Measurements from ENCODE around the gene GALNT7.
"Not testable (repeated sequence)": the region's sequence is repeated elsewhere in the genome, so short reads cannot be mapped to it uniquely, and the experiment has no call there.

GALNT7 gene

GRCh38 chr4:173195109-173195508 lies 26.5 kb downstream of the GALNT7 start:
- DNase-seq, result peak in 1 of 2 donors; percentile 30

GRCh38 chr4:173199553-173199952 lies 30.9 kb downstream of the GALNT7 start:
- DNase-seq, result no peak

GRCh38 chr4:173200103-173200884 lies 31.7 kb downstream of the GALNT7 start:
- no peak for DNase-seq

- no peak for DNase-seq
These were observed 33.8 kb downstream of the GALNT7 start for GRCh38 chr4:173202395-173202794.

- no peak for DNase-seq
These were observed 37.0 kb downstream of the GALNT7 start for GRCh38 chr4:173205656-173206055.

- no peak for DNase-seq
These were observed 39.8 kb downstream of the GALNT7 start for GRCh38 chr4:173208420-173208819.

GRCh38 chr4:173211222-173211621 lies 42.6 kb downstream of the GALNT7 start:
- DNase-seq, result no peak

GRCh38 chr4:173211838-173212237 lies 43.2 kb downstream of the GALNT7 start:
- DNase-seq, result no peak

- DNase-seq, result no peak
These were observed 43.8 kb downstream of the GALNT7 start for GRCh38 chr4:173212379-173212778.

GRCh38 chr4:173213296-173213695 lies 44.7 kb downstream of the GALNT7 start:
- no peak for DNase-seq

- no peak for DNase-seq
These were observed 45.6 kb downstream of the GALNT7 start for GRCh38 chr4:173214231-173214630.

- DNase-seq, result no peak
These were observed 46.0 kb downstream of the GALNT7 start for GRCh38 chr4:173214661-173215060.

GRCh38 chr4:173217075-173217474 lies 48.5 kb downstream of the GALNT7 start:
- no peak for DNase-seq

- DNase-seq, result no peak
These were observed 49.1 kb downstream of the GALNT7 start for GRCh38 chr4:173217727-173218126.

- peak in 1 of 2 donors; percentile 28 for DNase-seq
These were observed 50.0 kb downstream of the GALNT7 start for GRCh38 chr4:173218411-173219125.

GRCh38 chr4:173219126-173219437 lies 50.5 kb downstream of the GALNT7 start:
- DNase-seq, result not testable (repeated sequence)

- DNase-seq, result no peak
These were observed 55.1 kb downstream of the GALNT7 start for GRCh38 chr4:173223743-173224142.

GRCh38 chr4:173226401-173226888 lies 57.8 kb downstream of the GALNT7 start:
- no peak for DNase-seq

- peak in 1 of 2 donors; percentile 33 for DNase-seq
These were observed 59.1 kb downstream of the GALNT7 start for GRCh38 chr4:173227756-173228155.

GRCh38 chr4:173230062-173230461 lies 61.5 kb downstream of the GALNT7 start:
- no peak for DNase-seq

- DNase-seq, result peak in 1 of 2 donors; percentile 65
These were observed 63.3 kb downstream of the GALNT7 start for GRCh38 chr4:173231916-173232315.

GRCh38 chr4:173233857-173234256 lies 65.2 kb downstream of the GALNT7 start:
- DNase-seq, result no peak

- DNase-seq, result no peak
These were observed 66.4 kb downstream of the GALNT7 start for GRCh38 chr4:173235050-173235449.

GRCh38 chr4:173236301-173236700 lies 67.7 kb downstream of the GALNT7 start:
- no peak for DNase-seq

Measured in bone marrow (tissue), 2 donors.